Measurements from ENCODE around the gene ARFIP1.

The ARFIP1 gene

DNA sequence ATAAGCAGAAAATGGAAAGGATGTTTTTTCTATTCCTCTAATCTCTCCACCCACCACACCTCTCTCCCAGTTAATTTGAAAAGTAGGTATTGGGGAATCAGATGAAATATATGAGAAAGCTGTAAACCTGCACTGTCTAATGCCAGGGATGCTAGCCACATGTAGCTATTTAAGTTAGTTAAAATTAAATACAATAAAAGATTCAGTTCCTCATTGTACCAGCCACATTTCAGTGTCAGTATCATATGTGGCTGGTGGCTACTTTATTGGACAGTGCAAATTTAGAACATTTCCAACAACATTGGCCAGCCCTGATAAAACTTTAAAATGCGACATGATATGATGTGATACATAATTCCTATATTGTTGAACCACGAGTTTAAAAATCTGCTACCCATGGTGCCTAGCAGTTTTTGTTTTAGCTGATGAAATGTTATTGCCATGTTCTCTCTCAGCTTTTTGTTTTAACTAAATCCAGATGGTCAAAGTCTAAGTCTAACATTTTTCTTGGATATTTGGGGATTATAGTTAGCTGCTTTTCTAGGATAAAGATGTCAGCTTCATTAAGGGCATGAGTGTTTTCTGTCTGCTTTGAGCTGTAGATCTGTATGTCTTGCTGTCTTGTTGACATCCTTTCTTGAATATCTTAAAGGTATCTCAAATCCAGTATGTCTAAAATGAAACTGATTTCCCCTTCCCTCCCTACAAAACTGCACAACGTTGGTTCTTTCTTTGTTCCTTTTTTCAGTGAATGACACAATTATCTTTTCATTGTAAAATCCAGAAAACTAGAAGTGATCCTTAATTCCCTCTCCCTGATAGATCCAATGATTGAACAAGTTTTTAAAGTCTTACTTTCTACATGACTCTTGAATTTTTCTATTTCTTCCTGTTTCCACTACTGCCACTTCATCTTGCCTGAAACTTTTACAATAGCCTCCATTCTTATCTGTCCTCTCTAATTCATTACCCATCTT is 6.2 kb downstream of the ARFIP1 start:
- no peak for DNase-seq

DNA sequence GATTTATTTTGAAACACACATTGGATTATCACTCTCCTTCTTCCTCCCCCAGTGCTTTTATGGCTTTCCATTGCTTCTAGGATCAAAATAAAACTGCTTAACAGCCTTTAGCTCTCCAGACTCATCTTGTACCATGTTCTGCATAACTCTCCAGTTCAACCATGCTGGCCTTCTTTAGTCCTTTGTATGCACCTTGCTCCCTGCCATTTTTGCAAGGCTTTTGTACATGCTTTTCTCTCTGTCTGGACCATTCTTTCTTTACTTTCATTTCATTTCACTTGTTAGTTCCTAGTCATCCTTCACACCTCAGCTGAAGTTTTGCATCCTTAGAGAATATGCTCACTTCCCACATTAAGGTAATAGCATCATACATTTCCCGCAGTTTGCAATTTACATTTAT is 6.9 kb downstream of the ARFIP1 start:
- no peak for DNase-seq

DNA sequence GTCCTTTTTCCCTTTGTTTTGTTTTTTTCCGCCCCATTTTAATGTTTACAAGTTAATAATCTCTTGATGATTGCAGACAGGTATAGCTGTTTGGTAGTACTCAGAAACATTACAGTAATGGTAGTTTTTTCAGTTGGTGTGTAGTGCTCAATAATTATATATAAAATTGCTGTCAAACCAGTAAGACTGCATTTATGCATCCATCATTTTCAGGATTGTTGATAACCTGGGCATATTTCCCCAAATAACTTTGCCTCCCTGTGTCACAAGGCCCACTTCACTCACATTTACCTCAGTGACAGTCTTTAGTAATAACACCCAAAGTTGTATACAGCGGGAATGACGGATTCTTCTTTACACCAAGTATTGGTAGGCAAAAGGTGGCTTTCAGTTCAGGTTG is 16.1 kb downstream of the ARFIP1 start:
- DNase-seq: no peak

DNA sequence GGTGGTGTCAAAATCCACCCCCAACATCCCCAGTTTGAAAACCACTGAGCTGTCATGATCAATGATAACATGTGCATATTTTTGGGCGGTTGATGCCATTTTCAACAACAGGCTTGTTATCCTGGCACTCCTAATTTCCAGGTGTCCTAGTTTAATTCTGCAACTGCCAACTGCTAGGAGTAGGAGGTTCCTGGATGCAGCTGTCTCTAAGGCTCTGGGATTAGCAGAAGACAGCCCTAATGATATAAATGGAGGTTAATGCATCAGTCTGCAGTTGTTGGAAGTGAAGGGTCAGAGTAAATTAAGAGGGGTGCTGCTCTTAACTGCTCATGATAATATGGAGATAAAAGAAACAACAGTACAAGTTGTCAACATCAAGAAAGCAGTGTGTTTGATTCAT is 23.8 kb downstream of the ARFIP1 start:
- no peak for DNase-seq

DNA sequence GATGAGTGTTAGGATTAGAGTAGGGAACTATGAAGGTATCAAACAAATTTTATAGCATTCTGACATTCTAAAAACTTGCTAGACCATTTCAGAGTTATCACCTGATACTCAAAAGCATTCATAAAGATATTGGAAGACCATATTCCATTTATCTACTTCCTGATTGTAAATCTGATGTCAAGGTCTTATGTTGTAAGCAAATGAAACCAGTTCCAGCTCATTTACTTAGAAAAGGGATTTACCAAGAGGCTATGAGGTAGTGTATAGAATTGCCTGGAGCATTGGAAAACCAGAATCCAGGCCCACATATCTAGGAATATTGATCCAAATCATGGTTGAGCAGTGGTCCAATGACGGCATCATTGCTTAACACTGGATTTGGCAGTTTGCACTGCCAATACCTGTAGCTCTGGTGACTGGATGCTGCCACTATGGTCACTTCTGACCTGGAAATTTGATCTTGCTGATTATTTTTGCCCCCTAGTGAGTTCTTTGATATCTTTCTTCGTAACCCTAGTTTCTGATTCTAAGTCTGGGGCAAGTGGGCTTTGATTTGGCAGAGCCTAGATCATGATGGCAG is 25.4 kb downstream of the ARFIP1 start:
- DNase-seq: no peak

DNA sequence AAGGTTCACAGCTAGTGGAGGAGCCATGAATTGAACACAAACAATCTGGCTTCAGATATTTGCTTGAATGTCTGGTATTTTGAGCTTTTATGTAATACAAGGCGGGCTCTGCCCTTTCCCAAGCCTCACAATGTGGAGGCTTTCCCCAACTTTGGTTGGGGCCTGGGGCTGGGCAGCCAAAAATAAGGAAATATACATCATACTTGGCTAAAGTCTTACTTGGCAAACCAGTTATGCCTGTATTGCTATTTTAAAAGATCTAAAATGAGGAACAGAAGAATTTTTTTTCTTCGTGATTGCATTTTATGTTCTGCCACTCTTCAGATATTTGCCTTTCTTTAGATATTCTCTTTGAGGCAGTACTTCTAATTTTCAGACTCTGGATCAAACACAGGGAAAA is 26.1 kb downstream of the ARFIP1 start:
- no peak for DNase-seq

DNA sequence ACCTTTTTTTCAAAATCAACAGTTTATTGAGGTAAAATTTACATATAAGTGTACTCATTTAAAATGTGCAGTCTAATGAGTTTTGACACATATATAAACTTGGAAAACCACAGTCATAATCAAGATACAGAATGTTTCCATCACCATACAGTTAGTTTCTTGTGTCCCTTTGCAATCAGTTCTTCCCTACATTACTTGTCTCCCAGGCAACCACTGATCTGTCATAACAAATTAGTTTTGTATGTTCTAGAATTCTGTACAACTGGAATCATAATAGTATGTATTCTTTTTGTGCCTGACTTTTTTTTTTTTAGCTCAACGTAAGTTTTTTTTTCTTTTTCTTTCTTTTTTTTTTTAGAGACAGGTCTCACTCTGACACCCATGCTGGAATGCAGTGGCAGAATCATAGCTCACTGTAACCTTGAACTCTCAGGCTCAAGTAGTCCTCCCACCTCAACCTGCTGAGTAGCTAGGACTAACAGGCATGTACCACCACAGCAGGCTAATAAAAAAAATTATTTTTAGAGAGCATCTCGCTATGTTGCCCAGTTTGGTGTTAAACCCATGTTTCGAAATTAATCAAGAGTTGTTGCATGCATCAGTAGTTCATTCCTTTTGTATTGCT is 26.9 kb downstream of the ARFIP1 start:
- no peak for DNase-seq

DNA sequence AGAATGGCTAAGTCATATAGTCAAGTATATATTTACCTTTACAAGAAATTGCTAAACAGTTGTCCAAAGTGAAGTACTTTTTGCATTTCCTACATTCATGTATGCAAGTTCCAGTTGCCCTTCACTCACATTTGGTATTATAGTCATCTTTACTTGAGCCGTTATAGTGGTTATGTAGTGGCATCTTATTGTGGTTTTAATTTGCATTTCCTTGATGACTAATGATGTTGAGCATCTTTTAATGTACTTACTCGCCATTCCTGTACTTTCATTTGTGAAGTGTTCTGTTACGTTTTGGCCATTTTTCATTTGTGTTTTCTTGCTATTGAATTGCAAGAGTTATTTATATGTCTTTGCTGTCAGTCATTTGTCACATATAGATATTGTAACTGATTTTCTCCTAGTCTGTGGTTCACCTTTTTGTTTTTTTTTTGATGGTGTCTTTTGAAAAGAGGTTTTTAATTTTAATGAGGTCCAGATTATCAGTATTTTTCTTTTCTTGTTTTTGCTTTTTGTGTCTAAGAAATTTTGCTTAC is 27.6 kb downstream of the ARFIP1 start:
- DNase-seq: peak; percentile 14

DNA sequence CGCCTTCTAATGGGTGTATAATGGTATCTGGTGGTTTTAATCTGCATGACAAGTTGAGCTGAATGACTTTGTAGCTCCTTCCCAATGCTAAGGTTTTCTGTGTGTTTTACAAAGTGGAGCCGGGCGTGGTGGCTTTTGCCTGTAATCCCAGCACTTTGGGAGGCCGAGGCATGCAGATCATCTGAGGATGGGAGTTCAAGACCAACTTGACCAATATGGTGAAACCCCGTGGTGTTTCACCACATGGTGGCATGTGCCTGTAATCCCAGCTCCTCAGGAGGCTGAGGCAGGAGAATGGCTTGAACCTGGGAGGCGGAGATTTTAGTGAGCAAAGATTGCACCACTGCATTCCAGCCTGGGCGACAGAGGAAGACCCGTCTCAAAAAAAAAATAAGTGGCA is 28.9 kb downstream of the ARFIP1 start:
- DNase-seq: no peak

DNA sequence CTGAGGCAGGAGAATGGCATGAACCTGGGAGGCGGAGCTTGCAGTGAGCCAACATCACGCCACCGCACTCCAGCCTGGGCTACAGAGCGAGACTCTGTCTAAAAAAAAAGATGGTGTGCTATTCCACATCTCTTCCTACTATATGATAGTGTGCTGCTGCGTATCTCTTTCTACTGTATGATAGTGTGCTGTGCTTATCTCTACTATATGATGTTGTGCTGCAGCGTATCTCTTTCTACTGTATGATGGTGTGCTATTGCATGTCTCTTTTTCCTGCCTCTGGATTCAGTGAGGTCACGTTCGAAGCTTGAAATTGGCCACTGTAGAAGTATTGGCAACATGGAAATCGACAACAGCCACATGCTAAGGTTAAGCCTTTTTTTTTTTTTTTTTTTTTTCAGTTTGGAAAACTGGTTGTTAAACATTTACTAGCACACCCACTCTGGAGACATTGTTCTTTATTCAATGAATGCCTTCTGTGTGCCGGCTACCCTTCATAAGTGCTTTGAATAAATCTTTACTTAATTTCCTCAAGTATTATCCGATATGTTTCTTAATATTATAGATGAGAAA is 31.0 kb downstream of the ARFIP1 start:
- DNase-seq: no peak

DNA sequence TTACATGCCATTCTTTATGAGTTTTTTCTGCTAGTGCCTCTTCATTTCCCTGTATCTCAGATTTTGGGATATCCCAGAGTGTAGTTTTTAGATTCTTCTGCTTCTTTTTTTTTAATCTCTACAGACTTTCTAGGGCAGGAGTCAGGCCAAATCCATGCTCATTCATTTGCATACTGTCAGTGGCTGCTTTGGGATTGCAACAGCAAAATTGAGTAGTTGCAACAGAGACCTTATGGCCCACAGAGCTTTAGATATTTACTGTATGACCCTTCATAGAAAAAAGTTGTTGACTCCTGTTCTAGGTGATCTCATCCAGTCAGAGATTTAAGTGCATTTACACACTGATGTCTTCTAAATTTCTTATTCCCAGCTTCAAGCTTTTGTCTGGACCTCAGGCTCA is 35.3 kb downstream of the ARFIP1 start:
- DNase-seq: no peak

DNA sequence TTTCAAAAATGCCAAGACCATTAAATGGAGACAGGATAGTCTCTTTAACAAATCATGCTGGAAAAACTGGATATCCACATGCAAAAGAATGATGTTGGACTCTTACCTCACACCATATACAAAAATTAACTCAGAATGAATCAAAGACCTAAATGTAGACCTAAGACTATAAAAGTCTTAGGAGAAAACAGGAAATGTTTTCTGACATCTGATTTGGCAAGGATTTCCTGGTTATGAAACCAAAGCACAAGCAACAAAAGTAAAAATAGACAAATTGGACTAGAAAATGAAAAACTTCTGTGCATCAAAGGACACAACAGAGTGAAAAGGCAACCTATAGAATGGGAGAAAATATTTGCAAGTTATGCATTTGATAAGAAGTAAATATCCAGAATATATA is 37.6 kb downstream of the ARFIP1 start:
- no peak for DNase-seq

DNA sequence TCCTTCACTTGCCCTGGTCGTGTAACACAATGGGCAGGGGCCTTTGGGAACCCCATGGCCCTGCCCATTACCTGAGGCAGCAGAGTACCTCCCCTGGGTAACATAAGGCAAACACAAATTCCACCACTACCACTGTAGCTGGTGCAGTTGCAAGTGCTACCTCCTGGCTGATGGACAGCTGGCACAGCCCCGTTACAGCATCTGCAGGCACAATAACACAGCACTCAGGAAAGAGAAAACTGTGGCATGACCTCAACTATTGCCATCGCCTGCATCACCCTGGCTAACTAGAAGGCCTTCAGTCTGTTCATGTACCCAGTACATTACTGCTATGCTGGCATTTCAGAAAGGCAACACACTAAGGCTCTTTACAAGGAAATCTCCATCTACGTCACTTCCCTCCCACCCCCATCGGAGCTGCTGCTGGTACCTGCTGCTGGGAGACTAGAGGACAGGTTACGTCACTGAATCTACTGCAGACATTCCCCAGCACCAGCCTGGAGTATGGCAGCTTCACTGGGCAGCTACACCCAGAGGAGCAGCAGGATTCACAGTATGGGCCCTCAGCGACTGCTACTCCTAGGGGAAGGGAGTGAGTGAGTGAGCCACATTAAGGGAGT is 39.4 kb downstream of the ARFIP1 start:
- DNase-seq: no peak

DNA sequence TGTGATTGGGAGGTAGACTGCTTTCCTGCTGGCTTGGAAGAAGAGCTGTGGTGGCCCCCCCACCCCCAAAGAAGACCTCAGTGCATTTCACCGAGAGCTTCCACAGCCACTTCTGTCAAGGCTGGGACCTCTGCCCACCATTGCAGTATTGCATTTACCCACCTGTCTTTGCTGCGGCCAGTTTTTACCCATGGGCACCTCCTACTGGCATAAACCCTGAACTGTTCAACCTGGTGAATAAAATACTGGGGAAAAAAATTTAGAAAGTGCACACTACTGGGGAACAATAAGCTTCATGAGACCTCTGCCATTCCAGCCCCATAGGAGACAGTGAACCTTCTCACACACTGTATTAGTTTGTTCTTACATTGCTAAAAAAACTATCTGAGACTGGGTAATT is 40.3 kb downstream of the ARFIP1 start:
- no peak for DNase-seq

DNA sequence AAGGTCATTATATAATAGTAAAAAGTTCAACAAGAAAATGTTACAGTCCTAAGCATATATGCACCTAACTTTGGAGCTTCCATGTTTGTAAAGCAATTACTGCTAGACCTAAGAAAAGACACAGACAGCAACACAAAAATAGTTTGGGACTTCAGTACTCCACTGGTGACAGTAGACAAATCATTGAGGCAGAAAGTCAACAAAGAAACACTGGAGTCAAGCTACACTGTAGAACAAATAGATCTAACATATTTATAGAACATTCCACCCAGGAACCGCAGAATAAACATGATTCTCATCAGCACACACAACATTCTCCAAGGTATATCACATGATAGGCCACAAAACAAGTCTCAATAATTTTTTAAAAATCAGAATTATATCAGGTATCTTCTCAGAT is 42.6 kb downstream of the ARFIP1 start:
- DNase-seq: no peak

DNA sequence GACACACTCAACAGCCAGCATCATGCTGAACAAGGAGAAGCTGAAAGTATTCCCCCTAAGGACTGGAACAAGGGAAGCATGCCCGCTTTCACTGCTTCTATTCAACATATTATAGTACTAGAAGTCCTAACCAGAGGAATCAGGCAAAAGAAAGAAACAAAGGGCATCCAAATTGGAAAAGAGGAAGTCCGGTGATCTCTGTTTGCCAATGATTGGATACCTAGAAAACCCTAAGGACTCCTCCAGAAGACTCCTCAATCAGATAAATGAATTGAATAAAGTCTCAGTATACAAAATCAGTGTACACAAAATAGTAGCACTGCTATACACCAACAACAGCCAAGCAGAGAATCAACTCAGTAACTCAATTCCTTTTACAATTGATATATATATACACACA is 44.8 kb downstream of the ARFIP1 start:
- DNase-seq: no peak

DNA sequence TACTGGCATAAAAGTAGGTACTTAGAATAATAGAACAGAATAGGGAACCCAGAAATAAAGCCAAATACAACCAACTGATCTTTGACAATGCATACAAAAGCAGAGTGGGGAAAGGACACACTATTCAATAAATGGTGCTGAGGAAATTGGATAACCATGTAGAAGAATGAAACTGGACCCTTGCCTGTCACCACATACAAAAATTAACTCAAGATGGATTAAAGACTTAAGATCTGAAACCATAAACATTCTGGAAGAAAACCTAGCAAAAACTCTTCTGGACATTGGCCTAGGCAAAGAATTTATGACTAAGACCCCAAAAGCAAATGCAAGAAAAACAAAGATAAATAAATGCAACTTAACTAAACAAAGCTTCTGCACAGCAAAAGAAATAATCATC is 45.6 kb downstream of the ARFIP1 start:
- no peak for DNase-seq

DNA sequence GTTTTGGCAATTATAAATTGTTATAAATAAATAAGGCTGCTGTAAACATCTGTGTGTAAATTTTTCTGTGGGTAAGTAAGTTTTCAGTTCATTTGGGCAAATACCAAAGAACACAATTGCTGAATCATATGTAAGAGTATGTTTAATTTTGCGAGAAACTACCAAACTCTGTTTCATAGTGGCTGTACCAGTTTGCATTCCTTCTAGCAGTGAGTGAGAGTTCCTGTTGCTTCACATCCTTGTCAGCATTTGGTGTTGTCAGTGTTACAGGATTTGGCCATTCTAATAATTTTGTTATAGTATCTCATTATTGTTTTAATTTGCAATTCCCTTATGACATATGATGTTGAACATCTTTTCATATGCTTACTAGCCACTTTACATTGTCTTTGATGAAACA is 48.4 kb downstream of the ARFIP1 start:
- no peak for DNase-seq

DNA sequence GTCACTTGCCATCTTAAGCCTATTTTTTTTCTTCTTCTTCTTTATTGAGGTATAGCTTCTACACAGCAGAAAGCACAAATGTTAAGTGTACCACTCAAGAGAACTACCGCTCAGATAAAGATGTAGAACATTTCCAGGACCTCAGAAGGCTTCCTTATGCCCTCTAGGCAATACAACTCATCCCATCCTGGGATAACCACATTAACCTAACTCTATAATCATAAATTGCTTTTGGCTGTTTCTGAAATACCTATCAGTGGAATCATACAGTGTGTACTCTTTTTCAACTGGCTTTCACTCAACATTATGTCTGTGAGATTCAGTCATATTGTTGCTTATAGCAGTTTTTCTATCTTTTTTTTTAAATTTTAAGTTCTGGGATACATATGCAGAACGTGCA is 51.7 kb downstream of the ARFIP1 start:
- DNase-seq: no peak

DNA sequence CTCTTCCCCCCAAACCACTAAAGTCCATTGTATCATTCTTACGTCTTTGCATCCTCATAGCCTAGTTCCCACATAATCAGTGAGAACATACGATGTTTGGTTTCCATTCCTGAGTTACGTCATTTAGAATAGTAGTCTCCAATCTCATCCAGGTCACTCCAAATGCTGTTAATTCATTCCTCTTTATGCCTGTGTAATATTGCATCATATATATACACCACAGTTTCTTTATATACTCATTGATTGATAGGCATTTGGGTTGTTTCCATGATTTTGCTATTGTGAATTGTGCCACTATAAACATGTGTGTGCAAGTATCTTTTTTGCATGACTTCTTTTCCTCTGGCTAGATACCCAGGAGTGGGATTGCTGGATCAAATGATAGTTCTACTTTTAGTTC is 57.2 kb downstream of the ARFIP1 start:
- DNase-seq: no peak

DNA sequence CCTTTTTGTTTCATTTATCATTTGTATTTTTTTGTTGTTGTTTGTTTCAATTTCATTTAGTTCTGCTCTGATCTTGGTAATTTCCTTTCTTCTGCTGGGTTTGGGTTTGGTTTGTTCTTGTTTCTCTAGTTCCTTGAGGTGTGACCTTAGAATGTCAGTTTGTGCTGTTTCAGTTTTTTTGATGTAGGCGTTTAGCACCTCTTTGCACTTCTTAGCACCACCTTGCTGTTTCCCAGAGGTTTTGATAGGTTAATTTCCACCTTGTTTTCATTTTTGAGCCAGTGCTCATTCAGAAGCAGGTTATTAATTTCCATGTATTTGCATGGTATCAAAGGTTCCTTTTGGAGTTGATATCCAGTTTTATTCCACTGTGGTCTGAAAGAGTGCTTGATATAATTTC is 60.0 kb downstream of the ARFIP1 start:
- peak; percentile 11 for DNase-seq

DNA sequence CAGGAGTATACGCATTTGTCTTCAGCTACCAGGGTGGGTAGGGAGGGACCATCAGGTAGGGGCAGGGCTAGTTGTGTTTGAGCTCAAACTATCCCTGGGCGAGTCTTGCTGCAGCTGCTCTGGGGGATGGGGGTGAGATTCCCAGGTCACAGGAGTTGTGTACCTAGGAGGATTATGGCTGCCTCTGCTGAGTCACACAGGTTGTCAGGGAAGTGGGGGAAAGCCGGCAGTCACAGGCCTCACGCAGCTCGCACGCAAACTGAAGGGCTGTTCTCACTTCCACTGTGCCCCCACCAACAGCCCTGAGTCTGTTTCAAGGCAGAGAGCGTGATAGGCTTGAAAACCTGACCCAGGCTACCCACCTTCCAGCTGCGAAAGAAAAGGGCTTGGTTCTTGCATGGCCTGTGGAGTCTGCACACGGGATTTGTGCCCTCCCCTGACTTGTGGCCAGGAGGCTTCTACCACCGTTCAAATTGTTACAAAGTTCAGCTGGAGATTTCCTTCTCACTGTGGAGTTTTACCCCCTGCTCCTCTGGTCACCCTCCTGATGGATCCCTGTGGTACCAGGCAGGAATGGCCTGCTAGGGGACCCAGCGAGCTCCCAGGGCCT is 63.8 kb downstream of the ARFIP1 start:
- no peak for DNase-seq

DNA sequence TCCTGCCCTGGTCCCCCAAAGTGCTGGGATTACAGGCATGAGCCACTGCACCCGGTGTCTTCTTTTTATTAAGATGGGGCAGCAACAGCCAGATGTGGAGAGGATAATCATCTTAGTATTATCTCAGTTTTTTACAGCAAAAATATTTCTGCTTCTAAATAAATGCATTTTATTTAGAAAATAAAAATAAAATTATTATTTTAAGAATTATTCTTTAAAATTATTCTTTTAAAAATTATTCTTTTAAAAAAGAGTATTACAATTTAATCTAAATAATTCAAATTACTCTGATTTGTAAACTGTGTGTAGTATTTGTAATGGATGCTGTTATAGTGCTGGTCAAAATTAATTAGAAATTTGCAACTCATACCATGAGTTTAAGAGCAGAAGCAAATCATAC is 67.6 kb downstream of the ARFIP1 start:
- DNase-seq: no peak

Data from CD4-positive, alpha-beta T cell treated with Interleukin-12 subunit alpha and Interleukin-12 subunit beta, for 1 hour (primary cell).